OCI-LY7 (cell line): Measurements from ENCODE around the gene PRCD. TPM values are rescaled to one million over a fixed set of nuclear protein-coding genes. Genes with fewer than 3 reads are reported as not detected.

ENCODE experiments used
- BruUV-seq: library from RNA; stranded (reverse); fragments of 400-500 nt; replicated peaks from 2 replicates; lab custom pipeline; 2021; lab: Mats Ljungman, UMichigan
- CTCF ChIA-PET: fragments of 300-600 bp; sonication (Branson Sonifier 250); formaldehyde crosslinking; loops from one replicate; lab custom pipeline; 2022; ENCODE audit warnings: antibody characterized with exemption; ENCODE audit not compliant: unreplicated experiment; lab: Charles Lee
- POLR2A ChIA-PET: fragments of 300-600 bp; sonication (Branson Sonifier 250); formaldehyde crosslinking; loops from one replicate; lab custom pipeline; 2022; ENCODE audit warnings: antibody characterized with exemption; lab: Charles Lee
- DNase-seq: peaks from one replicate; pipeline ENCODE4 v3.0.0-alpha.2; 2015; ENCODE audit warnings: low spot score
- H2AFZ ChIP-seq: fragments of 200-600 bp; sonication (generic), shearing (Covaris generic); 2 replicates; pipeline ENCODE4 v1.6.1; 2014; ENCODE audit warnings: mild to moderate bottlenecking, antibody characterized with exemption, low read length, moderate library complexity
- H3K27ac ChIP-seq: fragments of 200-600 bp; sonication (generic); 2 replicates; pipeline ENCODE4 v1.5.1; 2014; ENCODE audit warnings: mixed run types, low read depth, mild to moderate bottlenecking, moderate library complexity, low read length, inconsistent platforms; ENCODE audit not compliant: poor library complexity, severe bottlenecking
- H3K36me3 ChIP-seq: fragments of 200-600 bp; sonication (generic); 2 replicates; pipeline ENCODE4 v1.6.1; 2014; ENCODE audit warnings: mild to moderate bottlenecking, antibody characterized with exemption, low read length, moderate library complexity, mixed read lengths; ENCODE audit not compliant: insufficient read depth
- H3K4me1 ChIP-seq: fragments of 200-600 bp; sonication (generic); 2 replicates; pipeline ENCODE4 v1.5.1; 2014; ENCODE audit warnings: mild to moderate bottlenecking, low read length; ENCODE audit not compliant: insufficient read depth, poor library complexity, severe bottlenecking
- H3K4me2 ChIP-seq: fragments of 200-600 bp; sonication (generic); 2 replicates; pipeline ENCODE4 v1.6.1; 2014; ENCODE audit warnings: mild to moderate bottlenecking, low read length
- H3K4me3 ChIP-seq: fragments of 200-600 bp; sonication (generic); 2 replicates; pipeline ENCODE4 v1.5.1; 2014; ENCODE audit warnings: mild to moderate bottlenecking, low read depth, low read length; ENCODE audit not compliant: poor library complexity, severe bottlenecking
- H3K79me2 ChIP-seq: fragments of 200-600 bp; sonication (generic); 2 replicates; pipeline ENCODE4 v1.6.1; 2016; ENCODE audit warnings: low read depth, mild to moderate bottlenecking, low read length, moderate library complexity, mixed read lengths; ENCODE audit not compliant: insufficient read depth
- H3K9me2 ChIP-seq: fragments of 200-600 bp; sonication (generic); 2 replicates; pipeline ENCODE4 v1.6.1; 2016; ENCODE audit warnings: mild to moderate bottlenecking, low read length, mixed read lengths; ENCODE audit not compliant: insufficient read depth
- H3K9me3 ChIP-seq: fragments of 200-600 bp; sonication (generic); 2 replicates; pipeline ENCODE4 v1.6.1; 2014; ENCODE audit warnings: mild to moderate bottlenecking, mixed run types, low read length, mixed read lengths
- H4K20me1 ChIP-seq: fragments of 200-600 bp; sonication (generic); 2 replicates; pipeline ENCODE4 v1.6.1; 2014; ENCODE audit warnings: mild to moderate bottlenecking, antibody characterized with exemption, low read length, moderate library complexity, mixed read lengths; ENCODE audit not compliant: insufficient read depth
- CTCF ChIP-seq: fragments of 200-600 bp; sonication (generic); conservative IDR thresholded peaks from 2 replicates; pipeline ENCODE4 v1.5.1; 2014; ENCODE audit warnings: mild to moderate bottlenecking, antibody characterized with exemption, low read length, moderate library complexity, mixed read lengths
- EZH2phosphoT487 ChIP-seq: fragments of 200-600 bp; sonication (generic); IDR thresholded peaks from 2 replicates; pipeline ENCODE4 v1.6.1; 2018; ENCODE audit warnings: low read depth, borderline replicate concordance, mild to moderate bottlenecking, mixed run types, antibody characterized with exemption, low read length, moderate library complexity, mixed read lengths
- intact Hi-C: fragments of 100-400 bp; cut with micrococcal nuclease; formaldehyde crosslinking; loops from one replicate; pipeline ENCODE4 v1.10.0; 2022; ENCODE audit not compliant: unreplicated experiment
- total RNA-seq, 2 experiments: library from RNA; depleted of rRNA in 1 of 2; stranded (reverse); fragments of >200 nt in 1 of 2; shearing (Covaris generic) in 1 of 2; gene quantifications; 2 replicates each; pipeline ENCODE4 v1.2.3, GENCODE V29; 2014 to 2022

PRCD gene
- total RNA-seq, 2 experiments from 2014 or later, result 5.7 to 15.9 TPM

- H3K79me2 ChIP-seq, result no peaks in the 10 kb centered on the region
- peaks cover 15% of the 10 kb centered on the region for H3K4me1 ChIP-seq
- DNase-seq, result no peak
- H3K4me2 ChIP-seq, result no peak overlapping the region
- no TSS peak for BruUV-seq
- H4K20me1 ChIP-seq, result no peaks in the 10 kb centered on the region
- H3K36me3 ChIP-seq, result no peaks in the 10 kb centered on the region
- H3K4me3 ChIP-seq, result no peak overlapping the region
- no peaks in the 10 kb centered on the region for H3K9me3 ChIP-seq
- no peak overlapping the region for H3K27ac ChIP-seq
- ChIA-PET CTCF (no interaction called here), POLR2A (interaction anchor here (1.9 kb wide), 1 partner anchor 14 kb away, joined by 7 read pairs; no protein-coding TSS in a partner anchor)
- no peaks in the 10 kb centered on the region for H3K9me2 ChIP-seq
- intact Hi-C loops, result no loop called here
- no peak overlapping the region for H2AFZ ChIP-seq
- TF ChIP-seq EZH2phosphoT487, result no peak
- TF ChIP-seq CTCF, result no peak
Observed at GRCh38 chr17:76542566-76542971, 2.7 kb downstream of the PRCD start.

GRCh38 chr17:76542984-76543383, 3.1 kb downstream of the PRCD start:
- DNase-seq, result no peak
- ChIA-PET POLR2A (interaction anchor here (1.9 kb wide), 1 partner anchor 15 kb away, joined by 7 read pairs; no protein-coding TSS in a partner anchor), CTCF (no interaction called here)
- H3K36me3 ChIP-seq, result no peaks in the 10 kb centered on the region
- H3K4me2 ChIP-seq, result no peak overlapping the region
- no peaks in the 10 kb centered on the region for H3K9me3 ChIP-seq
- H3K79me2 ChIP-seq, result no peaks in the 10 kb centered on the region
- no peak overlapping the region for H3K4me3 ChIP-seq
- intact Hi-C loops, result no loop called here
- BruUV-seq, result no TSS peak
- TF ChIP-seq EZH2phosphoT487, result no peak
- no peak for TF ChIP-seq CTCF
- H3K27ac ChIP-seq, result no peak overlapping the region
- H4K20me1 ChIP-seq, result no peaks in the 10 kb centered on the region
- H2AFZ ChIP-seq, result no peak overlapping the region
- H3K9me2 ChIP-seq, result no peaks in the 10 kb centered on the region
- peaks cover 19% of the 10 kb centered on the region for H3K4me1 ChIP-seq

GRCh38 chr17:76543482-76543825, 3.6 kb downstream of the PRCD start:
- H3K4me3 ChIP-seq, result no peak overlapping the region
- no peak overlapping the region for H3K4me2 ChIP-seq
- H3K9me3 ChIP-seq, result no peaks in the 10 kb centered on the region
- H3K36me3 ChIP-seq, result no peaks in the 10 kb centered on the region
- TF ChIP-seq CTCF (no peak), EZH2phosphoT487 (no peak)
- peaks cover 24% of the 10 kb centered on the region for H3K4me1 ChIP-seq
- CTCF ChIA-PET, result no interaction called here
- H3K27ac ChIP-seq, result no peak overlapping the region
- POLR2A ChIA-PET, result interaction anchor here (1.9 kb wide), 1 partner anchor 15 kb away, joined by 7 read pairs; no protein-coding TSS in a partner anchor
- no peaks in the 10 kb centered on the region for H3K79me2 ChIP-seq
- intact Hi-C loops, result no loop called here
- H4K20me1 ChIP-seq, result no peaks in the 10 kb centered on the region
- no peak overlapping the region for H2AFZ ChIP-seq
- no peak for DNase-seq
- no peaks in the 10 kb centered on the region for H3K9me2 ChIP-seq
- no TSS peak for BruUV-seq
